ELR (cell line): Measurements from ENCODE around the gene GALNT10.

Experiments used
- DNase-seq: peaks from one replicate; pipeline ENCODE4 v3.0.0-alpha.2; 2015; ENCODE audit warnings: low read depth

GALNT10 gene

DNA sequence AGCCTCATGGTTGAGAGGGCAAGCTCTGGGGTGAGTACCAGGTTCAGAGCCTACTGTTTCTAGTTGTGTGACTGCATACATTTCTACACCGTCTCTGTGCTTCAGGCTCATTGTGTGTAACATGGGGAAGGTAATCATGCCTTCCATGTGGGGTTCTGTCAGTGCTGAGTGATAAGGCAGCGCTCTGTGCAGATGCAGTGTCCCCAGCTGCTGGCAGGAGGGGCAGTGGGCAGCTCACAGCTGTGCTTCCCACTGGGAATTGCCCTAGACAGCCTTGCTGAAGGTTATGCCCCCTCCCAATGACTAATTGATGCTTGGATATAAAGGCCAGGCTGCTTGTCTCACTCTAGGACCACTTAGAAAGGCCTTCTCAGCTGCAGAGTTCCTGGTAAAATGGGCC is 133.5 kb downstream of the GALNT10 start:
- DNase-seq = no peak

DNA sequence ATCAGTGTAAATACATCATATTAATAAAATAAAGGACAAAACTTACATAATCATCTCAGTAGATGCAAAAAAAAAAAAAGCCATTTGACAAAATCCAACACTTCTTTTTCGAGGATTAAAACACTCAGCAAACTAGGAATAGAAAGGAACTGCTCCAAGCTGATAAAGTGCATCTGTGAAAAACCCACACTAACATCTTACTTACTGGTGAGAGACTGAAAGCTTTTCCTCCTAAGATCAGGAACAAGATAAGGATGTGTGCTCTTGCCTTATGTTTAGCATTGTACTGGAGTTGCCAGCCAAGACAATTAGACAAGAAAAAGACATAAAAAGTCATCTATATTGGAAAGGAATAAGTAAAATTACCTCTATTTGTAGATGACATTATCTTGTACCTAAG is 135.0 kb downstream of the GALNT10 start:
- no peak for DNase-seq

DNA sequence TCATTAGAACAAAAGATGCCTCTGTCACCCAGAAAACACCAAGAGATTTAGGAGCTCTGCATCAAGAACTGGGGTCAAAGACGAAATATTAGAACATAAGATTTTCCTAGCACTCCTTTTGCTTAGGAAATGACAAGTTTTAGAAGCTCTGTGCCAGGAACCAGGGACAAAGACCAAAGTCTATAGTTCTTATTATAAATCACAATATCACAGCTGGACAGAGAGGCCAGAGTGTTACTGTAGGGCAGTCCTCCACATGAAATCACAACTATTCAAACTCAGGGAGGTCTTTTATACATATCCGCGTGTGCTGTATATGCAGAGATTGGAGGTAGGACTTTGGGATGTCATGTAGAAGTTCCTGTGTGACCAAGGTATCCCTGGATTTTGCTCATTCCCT is 138.5 kb downstream of the GALNT10 start:
- no peak for DNase-seq

DNA sequence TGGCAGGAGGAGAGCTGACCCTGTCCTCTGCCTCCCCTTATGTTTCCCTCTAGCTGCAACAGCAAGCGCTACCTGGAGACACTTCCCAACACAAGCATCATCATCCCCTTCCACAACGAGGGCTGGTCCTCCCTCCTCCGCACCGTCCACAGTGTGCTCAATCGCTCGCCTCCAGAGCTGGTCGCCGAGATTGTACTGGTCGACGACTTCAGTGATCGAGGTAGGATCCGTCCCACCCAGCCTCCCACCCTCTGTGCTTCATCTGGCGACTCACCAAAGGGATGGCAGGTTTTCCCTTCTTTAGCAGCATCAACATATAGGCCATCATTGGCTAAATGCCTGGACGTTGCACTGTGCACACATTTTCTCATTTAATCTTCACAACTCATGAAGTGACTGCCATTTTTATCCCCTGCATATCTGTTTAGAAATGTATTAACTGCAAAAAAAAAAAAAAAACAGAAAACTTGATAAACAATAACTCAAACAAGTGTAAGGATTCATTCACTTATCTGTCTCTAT is 139.0 kb downstream of the GALNT10 start:
- DNase-seq = no peak

DNA sequence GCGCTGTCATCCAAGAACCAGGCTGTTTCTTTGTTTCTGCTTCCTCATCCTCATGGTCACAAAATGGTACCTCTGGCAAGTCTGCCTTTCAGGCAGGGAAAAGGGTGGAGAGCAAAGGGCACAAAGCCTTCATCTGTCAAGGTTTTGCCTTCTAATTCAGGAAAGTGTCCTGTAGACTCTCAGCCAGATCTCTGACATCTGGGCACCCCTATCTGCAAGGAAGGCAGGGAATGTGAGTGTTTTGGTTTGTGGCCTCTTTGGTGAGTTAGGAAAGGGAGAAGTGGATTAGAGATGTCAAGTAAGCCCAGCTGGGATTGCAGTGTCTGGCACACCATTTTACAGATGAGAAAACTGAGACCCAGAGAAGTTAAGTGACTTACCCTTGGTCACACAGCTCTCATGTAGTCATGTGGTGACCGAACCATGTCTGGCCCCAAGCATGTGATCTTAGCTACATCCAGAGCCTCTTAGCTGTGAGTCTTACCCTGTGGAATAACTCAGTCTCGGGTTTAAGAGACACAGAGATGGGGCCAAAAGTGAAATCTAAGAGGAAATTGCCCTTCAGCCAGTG is 139.6 kb downstream of the GALNT10 start:
- DNase-seq = no peak

DNA sequence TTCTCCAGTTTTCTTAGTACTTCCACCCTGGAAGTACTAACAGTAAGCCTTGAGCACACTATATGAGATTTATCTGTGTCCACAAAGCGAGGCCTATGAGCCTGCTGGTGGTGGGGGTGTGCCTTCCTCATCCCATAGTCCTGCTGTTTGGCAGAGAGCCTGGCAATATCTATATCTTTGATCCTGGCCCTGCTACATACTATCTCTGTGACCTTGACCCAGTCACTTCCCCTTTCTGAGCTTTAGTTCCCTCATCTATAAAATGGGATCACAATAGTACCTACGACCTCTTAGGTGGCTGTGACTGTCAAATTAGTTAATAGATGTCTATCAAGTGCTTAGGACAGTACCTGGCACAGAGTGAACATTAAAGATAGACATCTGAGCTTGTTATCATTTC is 140.7 kb downstream of the GALNT10 start:
- no peak for DNase-seq

DNA sequence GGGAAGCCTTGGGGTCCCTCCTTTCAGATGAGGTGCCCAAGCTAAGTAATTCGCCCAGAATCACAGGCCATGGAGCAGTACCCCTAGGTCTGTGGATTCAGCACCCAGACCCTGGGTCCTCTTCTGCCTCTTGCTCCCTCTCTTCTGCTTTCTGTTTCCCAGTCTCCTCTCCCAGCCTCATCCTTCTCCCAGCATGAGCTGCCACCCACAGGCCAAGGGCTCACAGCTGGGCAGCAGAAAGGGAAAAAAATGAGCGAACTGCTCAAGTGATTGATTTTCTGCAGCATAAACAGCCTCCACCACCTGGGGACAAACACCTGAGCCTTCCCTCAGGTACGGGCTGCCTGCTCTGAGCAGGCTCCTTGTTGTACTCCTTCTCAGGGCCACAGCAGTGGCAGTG is 141.4 kb downstream of the GALNT10 start:
- DNase-seq = no peak

DNA sequence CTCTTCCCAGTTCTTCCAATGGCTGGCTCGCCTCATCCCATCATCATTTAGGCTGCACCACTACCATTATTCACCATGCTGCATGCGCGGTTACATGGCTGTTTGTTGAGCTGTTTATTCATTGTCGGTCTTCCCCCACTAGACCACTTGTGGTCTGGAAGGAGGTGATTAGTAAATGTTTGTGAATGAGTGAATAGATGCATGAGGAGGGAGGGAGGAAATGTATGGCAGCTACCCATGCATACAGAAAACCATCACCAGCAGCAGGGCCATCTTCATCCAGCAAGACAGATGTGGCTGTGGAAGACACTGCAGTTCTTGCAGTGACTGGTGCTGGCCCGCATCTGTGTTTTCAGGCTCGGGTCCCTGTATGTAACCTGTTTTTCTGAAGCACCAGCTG is 141.9 kb downstream of the GALNT10 start:
- no peak for DNase-seq

DNA sequence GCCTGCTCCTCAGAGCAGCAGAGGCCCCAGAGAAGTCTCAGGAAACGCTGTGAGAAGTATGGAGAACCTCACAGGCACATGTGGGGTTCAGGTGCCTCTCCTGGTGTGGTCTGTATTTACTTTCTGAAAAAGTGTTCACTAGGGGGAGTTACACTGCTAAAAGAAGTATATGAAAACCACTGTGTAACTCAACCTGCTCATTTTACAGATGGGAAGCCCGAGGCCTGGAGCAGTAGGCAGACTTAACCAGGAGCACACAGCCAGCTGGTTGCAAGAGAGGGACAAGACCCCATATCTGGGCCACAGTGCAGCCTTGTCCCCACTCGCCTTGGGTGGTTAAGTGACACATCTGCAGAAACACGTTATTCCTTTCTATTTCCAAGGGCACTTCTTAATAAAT is 142.5 kb downstream of the GALNT10 start:
- no peak for DNase-seq

DNA sequence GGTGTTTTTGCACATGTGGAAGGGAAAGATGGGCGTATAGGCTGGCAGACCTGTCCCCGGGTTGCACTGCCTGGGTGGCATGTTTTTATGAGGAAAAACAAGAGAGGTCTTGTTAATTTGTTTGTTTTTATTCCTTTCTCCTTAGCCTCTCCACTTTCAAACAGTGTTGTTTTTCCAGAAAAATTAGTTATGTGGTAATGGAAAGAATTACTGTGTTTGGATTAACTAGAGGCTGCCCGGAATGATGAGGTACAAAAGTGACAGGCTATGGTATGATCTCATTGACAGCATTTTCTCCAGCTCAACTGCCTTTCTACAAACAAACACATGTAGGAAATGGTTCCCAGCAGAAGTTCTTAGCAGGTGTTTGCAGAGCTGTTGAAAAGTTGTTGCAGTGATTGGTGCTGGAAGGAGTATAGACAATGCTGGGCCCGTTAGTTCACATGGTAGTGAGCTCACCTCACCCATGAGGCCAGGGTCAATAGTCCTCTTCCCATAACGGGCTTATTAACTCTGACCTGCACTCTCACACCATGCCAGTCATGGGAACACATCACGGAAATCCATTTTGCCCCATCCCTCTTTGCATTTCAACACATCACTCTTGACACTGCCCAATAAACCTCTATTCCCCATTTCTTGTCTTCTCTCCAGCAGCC is 144.0 kb downstream of the GALNT10 start:
- no peak for DNase-seq

DNA sequence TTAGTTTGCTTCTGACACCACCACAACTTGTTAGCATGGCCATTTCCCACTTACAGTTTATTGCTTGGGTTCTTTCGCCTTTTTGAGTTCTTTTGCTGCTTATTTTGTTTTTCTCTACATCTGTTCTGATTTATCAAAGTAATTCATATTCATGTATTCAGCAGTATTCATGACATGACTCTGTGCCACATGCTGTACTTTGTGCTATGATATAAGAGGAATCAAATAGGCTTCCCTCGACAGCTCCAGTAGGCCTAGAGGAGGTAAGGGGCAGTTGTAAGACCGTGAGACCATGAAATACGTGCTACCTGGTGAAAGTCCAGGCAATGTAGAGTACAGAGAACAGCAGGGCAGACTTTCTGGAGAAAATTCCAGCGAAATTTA is 144.5 kb downstream of the GALNT10 start:
- no peak for DNase-seq

DNA sequence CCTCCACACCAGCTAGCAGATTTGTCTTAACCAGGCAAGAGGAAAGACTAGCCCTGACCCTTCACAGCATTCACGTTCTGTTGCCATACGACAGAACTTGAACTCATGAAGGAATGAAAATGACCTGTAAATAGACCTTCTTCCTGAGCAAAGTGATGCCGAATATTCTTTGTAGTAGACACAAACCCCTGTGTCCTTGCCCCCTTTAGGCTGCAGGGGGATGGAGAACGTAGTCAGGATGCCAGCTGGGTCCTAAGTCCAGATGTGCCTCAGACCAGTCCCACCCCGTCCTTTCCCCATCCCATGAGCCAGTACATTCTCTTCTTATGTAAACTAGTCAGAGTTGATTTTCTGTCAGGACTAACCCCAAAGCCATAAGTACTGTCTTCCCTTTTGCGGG is 151.1 kb downstream of the GALNT10 start:
- no peak for DNase-seq

DNA sequence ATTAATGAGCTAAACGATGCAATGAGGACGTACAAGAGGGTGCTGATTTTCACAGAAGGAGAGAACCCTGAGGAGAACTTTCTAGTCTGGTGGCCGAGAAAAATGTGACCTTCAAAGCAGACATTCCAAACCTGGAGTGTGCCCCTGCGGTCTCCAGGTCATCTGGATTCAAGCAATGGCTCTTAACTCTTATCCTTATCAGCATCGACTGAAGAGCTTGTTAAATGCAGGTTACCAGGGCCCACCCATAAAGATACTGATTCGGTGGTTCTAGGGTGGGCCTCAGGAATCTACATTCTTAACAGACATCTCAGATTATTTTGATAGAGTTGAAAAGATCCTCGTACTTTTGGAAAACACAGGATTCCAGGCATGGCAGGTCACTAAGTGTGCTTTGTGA is 151.7 kb downstream of the GALNT10 start:
- no peak for DNase-seq

DNA sequence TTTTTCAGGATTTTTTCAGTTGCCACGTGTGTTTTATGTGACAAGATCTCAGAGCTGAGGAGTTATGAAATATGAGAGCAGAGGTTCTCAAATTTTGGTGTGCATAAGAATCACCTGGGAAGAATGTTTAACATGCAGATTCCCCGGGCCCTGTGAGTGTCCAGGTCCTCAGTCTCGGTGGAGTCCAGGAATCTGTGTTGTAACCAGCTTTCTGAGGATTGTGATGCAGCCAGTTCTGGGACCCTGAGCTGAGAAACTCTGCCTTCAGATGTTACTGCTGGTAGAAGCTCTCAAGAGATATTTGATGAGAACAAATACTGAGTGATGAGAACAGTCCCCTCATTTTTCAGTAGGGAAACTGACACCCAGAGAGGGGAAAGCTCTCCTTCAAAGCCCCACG is 152.4 kb downstream of the GALNT10 start:
- no peak for DNase-seq

DNA sequence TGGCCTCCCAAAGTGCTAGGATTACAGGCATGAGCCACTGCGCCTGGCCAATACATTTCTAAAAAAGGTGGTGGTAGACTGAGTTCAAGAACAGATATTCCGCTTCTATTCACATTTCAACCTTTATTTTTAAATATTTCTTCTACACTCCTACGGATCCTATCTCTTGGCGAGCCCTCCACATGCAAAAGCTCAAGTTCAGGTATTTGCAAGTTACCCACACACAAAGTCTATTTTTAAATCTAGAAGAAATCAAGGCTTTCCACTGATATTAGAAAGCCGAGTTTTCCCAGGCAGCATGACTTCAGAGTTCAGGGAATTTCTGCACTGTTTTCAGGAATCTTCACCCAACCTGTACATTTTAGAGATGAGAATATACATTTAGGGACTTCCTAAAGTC is 153.9 kb downstream of the GALNT10 start:
- no peak for DNase-seq

DNA sequence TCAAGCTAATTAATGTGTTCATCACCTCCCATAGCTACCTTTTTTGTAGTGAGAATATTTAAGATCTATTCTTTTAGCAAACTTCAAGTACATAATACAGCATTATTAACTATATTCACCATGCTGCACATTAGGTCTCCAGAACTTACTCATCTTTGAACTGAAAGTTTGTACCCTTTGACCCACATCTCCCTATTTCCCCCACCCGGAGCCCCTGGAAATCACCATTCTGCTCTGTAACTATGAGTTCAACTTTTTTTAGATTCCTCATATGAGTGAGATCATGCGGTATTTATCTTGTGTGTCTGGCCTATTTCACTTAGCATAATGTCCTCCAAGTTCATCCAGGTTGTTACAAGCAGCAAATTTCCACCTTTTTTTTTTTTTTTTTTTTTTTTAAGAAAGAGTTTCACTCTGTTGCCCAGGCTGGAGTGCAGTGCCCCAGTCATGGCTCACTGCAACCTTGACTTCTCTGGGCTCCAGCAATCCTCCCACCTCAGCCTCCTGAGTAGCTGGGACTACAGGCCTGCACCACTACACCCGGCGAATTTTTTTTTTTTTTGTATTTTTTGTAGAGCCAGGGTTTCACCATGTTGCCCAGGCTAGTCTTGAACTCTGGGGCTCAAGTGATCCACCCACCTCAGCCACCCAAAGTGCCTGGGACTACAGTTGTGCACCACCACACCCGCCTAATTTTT is 154.9 kb downstream of the GALNT10 start:
- DNase-seq = no peak

DNA sequence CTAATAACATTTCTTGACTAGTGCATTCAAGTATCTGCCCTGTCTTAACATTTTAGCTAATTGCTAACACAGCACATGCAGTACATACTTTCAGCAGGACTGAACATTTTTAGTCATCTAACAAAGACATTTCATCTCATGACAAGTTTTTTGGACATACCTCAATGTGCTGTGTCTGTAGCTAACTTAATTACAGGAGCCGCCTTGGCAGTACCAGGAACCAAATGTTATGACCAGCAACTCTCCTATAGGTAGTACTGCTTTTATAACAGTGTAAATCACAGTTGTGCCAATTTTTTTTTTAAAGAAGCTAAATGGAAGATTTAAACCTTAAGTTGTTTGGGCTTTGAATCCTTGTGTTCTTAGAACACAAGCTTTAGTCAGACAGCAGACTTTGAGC is 155.9 kb downstream of the GALNT10 start:
- DNase-seq = no peak

DNA sequence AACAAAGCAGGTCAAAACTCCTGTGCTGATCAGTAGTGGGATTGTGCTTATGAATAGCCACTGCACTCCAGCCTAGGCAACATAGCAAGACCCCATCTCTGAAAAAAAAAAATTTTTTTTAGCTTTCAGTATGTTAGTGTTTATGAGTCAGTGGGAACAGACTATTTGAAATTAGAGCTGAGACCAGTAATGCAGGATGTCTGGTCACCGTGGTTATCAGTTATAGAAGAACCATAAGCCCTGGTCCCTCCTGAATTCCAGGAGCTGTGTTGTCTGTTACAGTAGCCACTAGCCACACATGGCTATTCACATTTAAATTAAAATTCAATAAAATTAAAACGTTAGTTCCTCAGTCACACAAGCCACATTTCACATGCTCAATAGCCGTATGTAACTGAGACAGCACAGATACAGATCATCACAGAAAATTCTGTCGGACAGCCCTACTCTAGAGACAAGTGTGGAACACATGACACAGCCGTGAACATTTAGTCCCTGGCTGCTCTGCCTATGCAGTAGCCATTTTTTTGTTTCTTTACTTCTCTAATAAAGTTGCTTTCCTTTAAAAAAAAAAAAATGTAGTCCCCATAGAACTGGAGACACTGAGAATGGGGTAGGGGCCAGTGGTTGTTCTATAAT is 159.2 kb downstream of the GALNT10 start:
- DNase-seq = peak; percentile 24

DNA sequence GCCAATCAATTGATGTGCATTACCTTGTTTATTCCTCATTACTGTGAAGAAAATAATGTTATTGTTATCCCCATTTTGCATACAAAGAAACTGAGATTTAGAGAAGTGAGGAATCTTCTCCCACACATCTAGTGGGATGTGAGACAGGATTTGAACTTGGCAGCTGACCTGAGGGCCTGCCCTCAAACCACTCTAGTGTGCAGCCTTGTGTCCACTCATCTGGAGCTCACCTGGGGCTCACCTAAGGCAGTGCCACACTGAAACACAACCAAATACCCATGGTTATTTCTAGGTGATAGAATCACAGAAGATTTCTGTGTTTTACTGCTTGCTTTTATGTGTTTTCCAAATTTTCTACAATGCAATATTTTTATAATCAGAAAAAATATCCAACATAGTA is 160.6 kb downstream of the GALNT10 start:
- no peak for DNase-seq

DNA sequence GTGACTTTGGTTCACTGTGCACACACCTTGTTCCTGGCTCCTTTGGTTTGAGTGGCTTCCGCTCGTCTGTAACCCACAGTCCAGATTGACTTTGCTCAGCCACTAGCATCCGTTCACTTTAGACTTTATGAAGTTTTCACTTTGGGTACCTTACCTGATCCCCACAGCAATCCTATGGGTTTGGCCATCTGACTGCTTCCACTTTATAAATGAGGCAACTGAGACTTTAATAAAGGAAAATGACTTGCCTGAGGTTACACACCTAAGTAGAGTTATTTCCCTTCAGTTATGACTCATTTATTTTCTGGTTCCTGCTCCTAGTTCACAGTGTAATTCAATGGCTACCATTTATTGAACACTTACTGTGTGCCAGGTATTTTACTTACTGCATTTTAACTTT is 161.0 kb downstream of the GALNT10 start:
- DNase-seq = no peak

DNA sequence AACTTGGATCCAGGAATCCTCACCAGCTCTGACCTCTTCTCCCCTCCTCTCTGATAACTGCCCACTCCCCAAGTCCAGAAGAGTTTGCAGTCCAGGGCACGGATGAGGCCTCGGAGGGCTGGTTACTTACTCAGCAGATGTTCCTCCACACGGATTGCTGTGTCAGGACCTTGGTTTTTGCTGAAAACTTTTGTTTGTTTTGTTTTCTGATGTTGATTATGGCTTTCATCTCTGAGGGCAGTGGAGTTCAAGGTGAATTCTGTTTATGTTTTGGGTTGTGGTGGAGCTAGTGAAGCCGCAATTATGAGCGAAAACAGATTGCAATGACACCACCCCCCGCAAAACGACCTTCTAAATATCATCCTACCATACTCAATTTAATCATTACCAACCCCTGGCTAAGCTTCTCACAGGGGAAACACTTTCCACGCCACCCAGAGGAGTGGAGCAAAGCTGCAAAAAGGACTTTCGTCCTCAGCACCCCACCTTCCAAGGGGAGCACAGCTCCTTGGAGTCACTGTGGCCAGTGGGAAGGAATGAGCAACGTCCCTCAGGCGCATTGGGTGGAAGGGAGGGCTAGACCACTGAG is 162.5 kb downstream of the GALNT10 start:
- no peak for DNase-seq

DNA sequence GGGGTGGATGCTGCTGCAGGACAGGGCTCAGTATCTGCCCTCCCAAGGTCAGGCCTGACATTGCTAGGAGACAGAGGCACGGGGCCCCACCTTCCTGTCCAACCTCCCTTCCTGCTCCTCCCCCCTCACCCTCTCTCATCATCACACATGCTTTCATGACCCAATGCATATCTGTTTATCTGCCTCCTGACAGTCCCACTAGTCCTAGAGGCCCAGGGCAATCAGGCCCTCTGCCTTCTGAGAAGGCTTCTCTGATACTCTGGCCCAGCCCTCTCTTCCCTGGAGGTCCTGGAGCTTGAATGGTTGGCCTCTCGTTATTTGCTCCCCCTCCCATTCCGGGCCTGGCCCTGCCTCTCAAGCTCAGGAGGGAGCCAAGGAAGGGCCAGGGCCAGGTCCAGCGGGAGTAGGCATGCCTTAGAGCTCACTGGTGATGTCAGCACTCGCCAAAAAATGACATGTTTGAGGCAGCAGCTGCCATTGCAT is 164.6 kb downstream of the GALNT10 start:
- no peak for DNase-seq
